PFSK-1 (cell line): ENCODE data around the gene RXFP1.

Experiments
- FOXP2 ChIP-seq: optimal IDR thresholded peaks from 2 replicates; pipeline ENCODE3; 2011; ENCODE audit warnings: borderline replicate concordance, control low read depth, inconsistent platforms; ENCODE audit not compliant: insufficient read depth; ENCODE audit errors: extremely low read length, extremely low read depth
- POLR2AphosphoS5 ChIP-seq: IDR thresholded peaks from 2 replicates; pipeline ENCODE4 v1.6.1; 2012; ENCODE audit warnings: low read depth, mild to moderate bottlenecking, control low read depth, low read length, moderate library complexity
- REST ChIP-seq, 2 experiments: IDR thresholded peaks; 2 replicates each; pipeline versions ENCODE4 v1.6.1 to v1.8.0; 2011 to 2012; ENCODE audit warnings: low read depth in 2 of 2, low read length in 2 of 2, control low read depth in 1 of 2, inconsistent platforms in 1 of 2, mild to moderate bottlenecking in 1 of 2, moderate library complexity in 1 of 2; ENCODE audit not compliant: insufficient read depth in 1 of 2
- SIN3A ChIP-seq: IDR thresholded peaks from 2 replicates; pipeline ENCODE4 v1.6.1; 2012; ENCODE audit warnings: mild to moderate bottlenecking, low read length, moderate library complexity, borderline replicate concordance; ENCODE audit not compliant: insufficient read depth
- TAF1 ChIP-seq: IDR thresholded peaks from 2 replicates; pipeline ENCODE4 v1.6.1; 2012; ENCODE audit warnings: low read length, control low read depth, borderline replicate concordance; ENCODE audit not compliant: insufficient read depth

RXFP1 gene

GRCh38 chr4:158678767-158679166, 157.1 kb downstream of the RXFP1 start:
- TF ChIP-seq FOXP2 (no peak), SIN3A (no peak), TAF1 (no peak), REST (IDR thresholded peaks at IDR 0.05; ENCODE audit: insufficient read depth in 1 of 2, low read depth in 2 of 2, low read length in 2 of 2) (no peak), POLR2AphosphoS5 (no peak)

GRCh38 chr4:158681629-158682028, 159.9 kb downstream of the RXFP1 start:
- TF ChIP-seq TAF1 (no peak), POLR2AphosphoS5 (no peak), FOXP2 (no peak), SIN3A (no peak), REST (IDR thresholded peaks at IDR 0.05; ENCODE audit: insufficient read depth in 1 of 2, low read depth in 2 of 2, low read length in 2 of 2) (no peak)

GRCh38 chr4:158682066-158682465, 160.4 kb downstream of the RXFP1 start:
- TF ChIP-seq SIN3A (no peak), TAF1 (no peak), FOXP2 (no peak), POLR2AphosphoS5 (no peak), REST (IDR thresholded peaks at IDR 0.05; ENCODE audit: insufficient read depth in 1 of 2, low read depth in 2 of 2, low read length in 2 of 2) (no peak)

- TF ChIP-seq POLR2AphosphoS5: no peak
- TF ChIP-seq REST (IDR thresholded peaks at IDR 0.05; ENCODE audit: insufficient read depth in 1 of 2, low read depth in 2 of 2, low read length in 2 of 2): no peak
- TF ChIP-seq SIN3A: no peak
- TF ChIP-seq TAF1: no peak
- no peak for TF ChIP-seq FOXP2
Measured at GRCh38 chr4:158688813-158689212, 167.1 kb downstream of the RXFP1 start.
